ENCODE data around the gene SGCE. TPM values are rescaled to one million over a fixed set of nuclear protein-coding genes. Genes with fewer than 3 reads are reported as not detected.

SGCE gene
- total and polyA plus RNA-seq, 4 donors = 9.3 to 70.6 (median 44.2) TPM

DNA sequence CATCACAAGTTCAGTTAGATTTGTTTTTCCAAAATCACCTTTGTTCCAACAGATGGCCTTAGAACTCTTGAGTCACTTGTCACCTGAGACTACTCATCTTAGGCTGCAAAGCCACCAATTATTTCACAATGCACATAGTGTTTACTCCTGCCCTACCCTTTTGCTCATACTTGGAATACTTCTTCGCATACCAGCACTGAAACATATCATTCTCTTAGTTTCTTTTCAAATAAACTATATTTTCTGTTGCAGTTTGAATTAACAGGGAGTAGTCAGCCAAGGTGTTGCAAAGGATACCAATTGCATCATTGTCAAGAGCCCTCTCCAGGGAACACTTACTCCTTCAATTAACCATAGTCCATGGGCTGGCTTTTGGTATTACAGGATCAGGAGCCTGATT is 75.3 kb downstream of the SGCE start:
- Histone ChIP-seq H3K4me3 (ENCODE audit: low read depth in 1 of 3, low read length in 3 of 3) (no peak overlapping the region), H3K4me1 (ENCODE audit: control insufficient read depth in 4 of 4, insufficient read depth in 4 of 4, low read length in 3 of 4) (peaks cover 0 to 18% (median 10%) of the 10 kb centered on the region in 4 donors), H3K36me3 (ENCODE audit: control insufficient read depth in 4 of 4, insufficient read depth in 3 of 4, low read depth in 1 of 4, low read length in 3 of 4) (no peaks in the 10 kb centered on the region), H3K9me3 (ENCODE audit: control insufficient read depth in 4 of 4, low read length in 3 of 4) (peaks cover 0 to 4% (median 0%) of the 10 kb centered on the region in 4 donors), H3K27ac (ENCODE audit: low read depth in 1 of 2, low read length in 2 of 2) (no peak overlapping the region), H3K9ac (ENCODE audit: low read depth in 1 of 2, low read length in 2 of 2) (no peak overlapping the region), H3K27me3 (ENCODE audit: control insufficient read depth in 4 of 4, insufficient read depth in 4 of 4, low read length in 3 of 4) (no peaks in the 10 kb centered on the region)
- 88% methylated on average over 1 of the region's 1 CpG for WGBS
- DNase-seq (ENCODE audit: low spot score) = no peak
- TF ChIP-seq HNF4G (IDR thresholded peaks at IDR 0.05) (no peak), GABPA (IDR thresholded peaks at IDR 0.05 in 1 of 2, conservative IDR thresholded peaks at IDR 0.05 in 1 of 2) (no peak), FOXA1 (IDR thresholded peaks at IDR 0.05) (no peak), NR2F2 (IDR thresholded peaks at IDR 0.05) (no peak), FOXA2 (IDR thresholded peaks at IDR 0.05) (no peak), EGR1 (IDR thresholded peaks at IDR 0.05; ENCODE audit: low read depth in 2 of 2) (no peak), SP1 (IDR thresholded peaks at IDR 0.05) (no peak), HNF4A (conservative IDR thresholded peaks at IDR 0.05) (no peak), RAD21 (IDR thresholded peaks at IDR 0.05) (no peak), TAF1 (conservative IDR thresholded peaks at IDR 0.05) (no peak), JUND (IDR thresholded peaks at IDR 0.05) (no peak), RXRA (IDR thresholded peaks at IDR 0.05) (no peak), YY1 (IDR thresholded peaks at IDR 0.05) (no peak)
- TF ChIP-seq, protein P1, sequence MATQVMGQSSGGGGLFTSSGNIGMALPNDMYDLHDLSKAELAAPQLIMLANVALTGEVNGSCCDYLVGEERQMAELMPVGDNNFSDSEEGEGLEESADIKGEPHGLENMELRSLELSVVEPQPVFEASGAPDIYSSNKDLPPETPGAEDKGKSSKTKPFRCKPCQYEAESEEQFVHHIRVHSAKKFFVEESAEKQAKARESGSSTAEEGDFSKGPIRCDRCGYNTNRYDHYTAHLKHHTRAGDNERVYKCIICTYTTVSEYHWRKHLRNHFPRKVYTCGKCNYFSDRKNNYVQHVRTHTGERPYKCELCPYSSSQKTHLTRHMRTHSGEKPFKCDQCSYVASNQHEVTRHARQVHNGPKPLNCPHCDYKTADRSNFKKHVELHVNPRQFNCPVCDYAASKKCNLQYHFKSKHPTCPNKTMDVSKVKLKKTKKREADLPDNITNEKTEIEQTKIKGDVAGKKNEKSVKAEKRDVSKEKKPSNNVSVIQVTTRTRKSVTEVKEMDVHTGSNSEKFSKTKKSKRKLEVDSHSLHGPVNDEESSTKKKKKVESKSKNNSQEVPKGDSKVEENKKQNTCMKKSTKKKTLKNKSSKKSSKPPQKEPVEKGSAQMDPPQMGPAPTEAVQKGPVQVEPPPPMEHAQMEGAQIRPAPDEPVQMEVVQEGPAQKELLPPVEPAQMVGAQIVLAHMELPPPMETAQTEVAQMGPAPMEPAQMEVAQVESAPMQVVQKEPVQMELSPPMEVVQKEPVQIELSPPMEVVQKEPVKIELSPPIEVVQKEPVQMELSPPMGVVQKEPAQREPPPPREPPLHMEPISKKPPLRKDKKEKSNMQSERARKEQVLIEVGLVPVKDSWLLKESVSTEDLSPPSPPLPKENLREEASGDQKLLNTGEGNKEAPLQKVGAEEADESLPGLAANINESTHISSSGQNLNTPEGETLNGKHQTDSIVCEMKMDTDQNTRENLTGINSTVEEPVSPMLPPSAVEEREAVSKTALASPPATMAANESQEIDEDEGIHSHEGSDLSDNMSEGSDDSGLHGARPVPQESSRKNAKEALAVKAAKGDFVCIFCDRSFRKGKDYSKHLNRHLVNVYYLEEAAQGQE (IDR thresholded peaks at IDR 0.05) = no peak
- TF ChIP-seq, protein P2, sequence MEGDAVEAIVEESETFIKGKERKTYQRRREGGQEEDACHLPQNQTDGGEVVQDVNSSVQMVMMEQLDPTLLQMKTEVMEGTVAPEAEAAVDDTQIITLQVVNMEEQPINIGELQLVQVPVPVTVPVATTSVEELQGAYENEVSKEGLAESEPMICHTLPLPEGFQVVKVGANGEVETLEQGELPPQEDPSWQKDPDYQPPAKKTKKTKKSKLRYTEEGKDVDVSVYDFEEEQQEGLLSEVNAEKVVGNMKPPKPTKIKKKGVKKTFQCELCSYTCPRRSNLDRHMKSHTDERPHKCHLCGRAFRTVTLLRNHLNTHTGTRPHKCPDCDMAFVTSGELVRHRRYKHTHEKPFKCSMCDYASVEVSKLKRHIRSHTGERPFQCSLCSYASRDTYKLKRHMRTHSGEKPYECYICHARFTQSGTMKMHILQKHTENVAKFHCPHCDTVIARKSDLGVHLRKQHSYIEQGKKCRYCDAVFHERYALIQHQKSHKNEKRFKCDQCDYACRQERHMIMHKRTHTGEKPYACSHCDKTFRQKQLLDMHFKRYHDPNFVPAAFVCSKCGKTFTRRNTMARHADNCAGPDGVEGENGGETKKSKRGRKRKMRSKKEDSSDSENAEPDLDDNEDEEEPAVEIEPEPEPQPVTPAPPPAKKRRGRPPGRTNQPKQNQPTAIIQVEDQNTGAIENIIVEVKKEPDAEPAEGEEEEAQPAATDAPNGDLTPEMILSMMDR (IDR thresholded peaks at IDR 0.05; ENCODE audit: low read depth, low read length, missing input control) = no peak
- TF ChIP-seq, protein P3, sequence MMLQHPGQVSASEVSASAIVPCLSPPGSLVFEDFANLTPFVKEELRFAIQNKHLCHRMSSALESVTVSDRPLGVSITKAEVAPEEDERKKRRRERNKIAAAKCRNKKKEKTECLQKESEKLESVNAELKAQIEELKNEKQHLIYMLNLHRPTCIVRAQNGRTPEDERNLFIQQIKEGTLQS (IDR thresholded peaks at IDR 0.05) = no peak
- TF ChIP-seq, protein P4, sequence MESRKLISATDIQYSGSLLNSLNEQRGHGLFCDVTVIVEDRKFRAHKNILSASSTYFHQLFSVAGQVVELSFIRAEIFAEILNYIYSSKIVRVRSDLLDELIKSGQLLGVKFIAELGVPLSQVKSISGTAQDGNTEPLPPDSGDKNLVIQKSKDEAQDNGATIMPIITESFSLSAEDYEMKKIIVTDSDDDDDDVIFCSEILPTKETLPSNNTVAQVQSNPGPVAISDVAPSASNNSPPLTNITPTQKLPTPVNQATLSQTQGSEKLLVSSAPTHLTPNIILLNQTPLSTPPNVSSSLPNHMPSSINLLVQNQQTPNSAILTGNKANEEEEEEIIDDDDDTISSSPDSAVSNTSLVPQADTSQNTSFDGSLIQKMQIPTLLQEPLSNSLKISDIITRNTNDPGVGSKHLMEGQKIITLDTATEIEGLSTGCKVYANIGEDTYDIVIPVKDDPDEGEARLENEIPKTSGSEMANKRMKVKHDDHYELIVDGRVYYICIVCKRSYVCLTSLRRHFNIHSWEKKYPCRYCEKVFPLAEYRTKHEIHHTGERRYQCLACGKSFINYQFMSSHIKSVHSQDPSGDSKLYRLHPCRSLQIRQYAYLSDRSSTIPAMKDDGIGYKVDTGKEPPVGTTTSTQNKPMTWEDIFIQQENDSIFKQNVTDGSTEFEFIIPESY (IDR thresholded peaks at IDR 0.05) = no peak
- TF ChIP-seq, protein P5, sequence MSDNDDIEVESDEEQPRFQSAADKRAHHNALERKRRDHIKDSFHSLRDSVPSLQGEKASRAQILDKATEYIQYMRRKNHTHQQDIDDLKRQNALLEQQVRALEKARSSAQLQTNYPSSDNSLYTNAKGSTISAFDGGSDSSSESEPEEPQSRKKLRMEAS (IDR thresholded peaks at IDR 0.05) = no peak
